Neural cell (in vitro differentiated cells): ENCODE data around the gene ACTBL2. TPM values are rescaled to one million over a fixed set of nuclear protein-coding genes. Genes with fewer than 3 reads are reported as not detected.

Source experiments
- H2AFZ ChIP-seq: fragments of 200-600, 300-800 bp; sonication (generic), shearing (Covaris generic); 2 replicates; pipeline ENCODE4 v1.6.0; 2014; ENCODE audit warnings: low read depth, mild to moderate bottlenecking, antibody characterized with exemption, low read length, moderate library complexity
- H3F3A ChIP-seq: fragments of 200-600 bp; shearing (Covaris generic); 2 replicates; pipeline ENCODE4 v1.6.1; 2016; ENCODE audit warnings: mild to moderate bottlenecking, moderate library complexity, mixed read lengths, antibody characterized with exemption, low read length; ENCODE audit not compliant: insufficient read depth, poor library complexity, severe bottlenecking
- H3K27ac ChIP-seq: fragments of 200-600, 300-800 bp; sonication (generic), shearing (Covaris generic); 2 replicates; pipeline ENCODE4 v1.5.1; 2014; ENCODE audit warnings: mild to moderate bottlenecking, low read length, moderate library complexity
- H3K27me3 ChIP-seq: fragments of 300-800, 200-600 bp; sonication (generic), shearing (Covaris generic); 2 replicates; pipeline ENCODE4 v1.6.0; 2014; ENCODE audit warnings: mild to moderate bottlenecking, low read depth, low read length, moderate library complexity; ENCODE audit not compliant: insufficient read depth
- H3K36me3 ChIP-seq: fragments of 300-800, 200-600 bp; sonication (generic), shearing (Covaris generic); 2 replicates; pipeline ENCODE4 v1.5.1; 2014; ENCODE audit warnings: mild to moderate bottlenecking, antibody characterized with exemption, low read length, moderate library complexity; ENCODE audit not compliant: insufficient read depth
- H3K4me2 ChIP-seq: fragments of 300-800, 200-600 bp; sonication (generic), shearing (Covaris generic); 2 replicates; pipeline ENCODE4 v1.6.0; 2014; ENCODE audit warnings: mild to moderate bottlenecking, low read length
- H3K4me3 ChIP-seq: fragments of 300-800, 200-600 bp; sonication (generic), shearing (Covaris generic); 2 replicates; pipeline ENCODE4 v1.5.1; 2014; ENCODE audit warnings: mild to moderate bottlenecking, low read length, moderate library complexity
- H3K79me2 ChIP-seq: fragments of 200-600 bp; shearing (Covaris generic); replicated peaks from 2 replicates; pipeline ENCODE4 v1.6.0; 2014; ENCODE audit warnings: mild to moderate bottlenecking, low read length, moderate library complexity; ENCODE audit not compliant: insufficient read depth
- H3K9ac ChIP-seq: fragments of 300-800, 200-600 bp; sonication (generic), shearing (Covaris generic); 2 replicates; pipeline ENCODE4 v1.6.1; 2016; ENCODE audit warnings: mild to moderate bottlenecking, low read length, mixed read lengths
- H3K9me2 ChIP-seq: fragments of 200-600 bp; shearing (Covaris generic); 2 replicates; pipeline ENCODE4 v1.6.1; 2016; ENCODE audit warnings: mild to moderate bottlenecking, low read length, mixed read lengths; ENCODE audit not compliant: insufficient read depth
- H3K9me3 ChIP-seq: fragments of 200-600, 300-800 bp; sonication (generic), shearing (Covaris generic); 2 replicates; pipeline ENCODE4 v1.6.1; 2016; ENCODE audit warnings: mild to moderate bottlenecking, mixed run types, low read length, moderate library complexity, mixed read lengths
- H4K20me1 ChIP-seq: fragments of 200-600 bp; shearing (Covaris generic); 2 replicates; pipeline ENCODE4 v1.6.1; 2016; ENCODE audit warnings: mild to moderate bottlenecking, mixed run types; ENCODE audit not compliant: insufficient read depth
- CTCF ChIP-seq: fragments of 450-650 bp; IDR thresholded peaks from 2 replicates; pipeline ENCODE4 v1.5.1; 2014; ENCODE audit warnings: antibody characterized with exemption, mild to moderate bottlenecking, moderate library complexity; ENCODE audit not compliant: poor library complexity, severe bottlenecking
- EP300 ChIP-seq: fragments of 450-650 bp; conservative IDR thresholded peaks from 2 replicates; pipeline ENCODE4 v1.6.1; 2014; ENCODE audit warnings: antibody characterized with exemption, mild to moderate bottlenecking, moderate library complexity; ENCODE audit not compliant: poor library complexity, severe bottlenecking
- EZH2 ChIP-seq: fragments of 200-600, 300-800 bp; shearing (Covaris generic), sonication (generic); IDR thresholded peaks from 2 replicates; pipeline ENCODE4 v1.6.1; 2014; ENCODE audit warnings: antibody characterized with exemption, low read length, borderline replicate concordance, mild to moderate bottlenecking; ENCODE audit not compliant: insufficient read depth, poor library complexity, severe bottlenecking
- MXI1 ChIP-seq: fragments of 450-650 bp; conservative IDR thresholded peaks from 2 replicates; pipeline ENCODE4 v1.6.1; 2014; ENCODE audit warnings: antibody characterized with exemption, mild to moderate bottlenecking; ENCODE audit not compliant: poor library complexity, severe bottlenecking
- POLR2AphosphoS5 ChIP-seq: IDR thresholded peaks from 2 replicates; pipeline ENCODE4 v1.6.1; 2012
- RAD21 ChIP-seq: fragments of 450-650 bp; conservative IDR thresholded peaks from 2 replicates; pipeline ENCODE4 v1.6.1; 2014; ENCODE audit warnings: antibody characterized with exemption, mild to moderate bottlenecking, moderate library complexity
- REST ChIP-seq: IDR thresholded peaks from 2 replicates; pipeline ENCODE4 v1.6.1; 2012; ENCODE audit warnings: borderline replicate concordance
- SMC3 ChIP-seq: fragments of 450-650 bp; conservative IDR thresholded peaks from 2 replicates; pipeline ENCODE4 v1.6.1; 2014; ENCODE audit warnings: antibody characterized with exemption, mild to moderate bottlenecking, moderate library complexity; ENCODE audit not compliant: poor library complexity
- TAF1 ChIP-seq: IDR thresholded peaks from 2 replicates; pipeline ENCODE4 v1.6.1; 2012; ENCODE audit warnings: low read depth
- polyA plus RNA-seq: library from polyadenylated mRNA; depleted of rRNA; stranded (reverse); fragments of >200 nt; gene quantifications from 2 replicates; pipeline ENCODE4 v1.2.3, GENCODE V29; 2014

ACTBL2 gene
- polyA plus RNA-seq, 1 donor from 2014 or later: not detected

GRCh38 chr5:57447658-57448057 is 35.0 kb downstream of the ACTBL2 start:
- Histone ChIP-seq H3K36me3 (no peaks in the 10 kb centered on the region), H2AFZ (no peak overlapping the region), H3F3A (no peaks in the 10 kb centered on the region), H3K27ac (peak overlapping the region; percentile 3), H3K79me2 (no peaks in the 10 kb centered on the region), H4K20me1 (no peaks in the 10 kb centered on the region), H3K27me3 (no peaks in the 10 kb centered on the region), H3K9me2 (no peaks in the 10 kb centered on the region), H3K4me2 (no peak overlapping the region), H3K9me3 (no peaks in the 10 kb centered on the region), H3K9ac (no peak overlapping the region), H3K4me3 (no peak overlapping the region)
- TF ChIP-seq EZH2 (no peak), EP300 (no peak), SMC3 (no peak), REST (no peak), RAD21 (no peak), POLR2AphosphoS5 (no peak), CTCF (no peak), TAF1 (no peak), MXI1 (no peak)

GRCh38 chr5:57446966-57447365 is 35.6 kb downstream of the ACTBL2 start:
- no peaks in the 10 kb centered on the region for H3K9me3 ChIP-seq
- no peak overlapping the region for H3K9ac ChIP-seq
- no peak overlapping the region for H3K4me2 ChIP-seq
- H3F3A ChIP-seq: no peaks in the 10 kb centered on the region
- H3K27me3 ChIP-seq: no peaks in the 10 kb centered on the region
- no peak overlapping the region for H2AFZ ChIP-seq
- H3K36me3 ChIP-seq: no peaks in the 10 kb centered on the region
- no peaks in the 10 kb centered on the region for H3K9me2 ChIP-seq
- peak overlapping the region; percentile 55 for H3K27ac ChIP-seq
- no peaks in the 10 kb centered on the region for H4K20me1 ChIP-seq
- no peak overlapping the region for H3K4me3 ChIP-seq
- TF ChIP-seq MXI1 (no peak), RAD21 (no peak), POLR2AphosphoS5 (no peak), CTCF (no peak), TAF1 (no peak), SMC3 (no peak), REST (peak; percentile 48), EZH2 (no peak), EP300 (peak; percentile 77)
- H3K79me2 ChIP-seq: no peaks in the 10 kb centered on the region
